ENCODE results near the gene TNIK.

DNA sequence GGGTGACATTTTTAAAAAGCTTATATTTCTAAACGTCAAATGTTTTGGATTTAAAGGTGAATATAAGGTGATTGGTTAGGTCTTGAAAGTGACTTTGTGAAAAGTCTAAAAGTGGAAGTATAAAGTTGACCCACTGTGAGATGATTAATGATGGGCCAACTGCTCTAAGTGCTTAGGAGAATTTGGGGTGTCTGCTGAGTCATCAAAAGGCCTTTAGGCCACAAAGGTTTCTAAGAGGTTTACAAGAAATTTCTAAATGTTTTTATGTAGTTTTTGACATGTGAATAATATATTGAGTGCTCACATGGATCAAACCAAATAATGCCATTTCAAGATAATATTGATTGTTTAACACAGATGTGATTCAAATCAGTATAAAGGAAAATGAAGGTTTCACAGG, 394.5 kb downstream of the TNIK start:
- TF ChIP-seq, protein P1, sequence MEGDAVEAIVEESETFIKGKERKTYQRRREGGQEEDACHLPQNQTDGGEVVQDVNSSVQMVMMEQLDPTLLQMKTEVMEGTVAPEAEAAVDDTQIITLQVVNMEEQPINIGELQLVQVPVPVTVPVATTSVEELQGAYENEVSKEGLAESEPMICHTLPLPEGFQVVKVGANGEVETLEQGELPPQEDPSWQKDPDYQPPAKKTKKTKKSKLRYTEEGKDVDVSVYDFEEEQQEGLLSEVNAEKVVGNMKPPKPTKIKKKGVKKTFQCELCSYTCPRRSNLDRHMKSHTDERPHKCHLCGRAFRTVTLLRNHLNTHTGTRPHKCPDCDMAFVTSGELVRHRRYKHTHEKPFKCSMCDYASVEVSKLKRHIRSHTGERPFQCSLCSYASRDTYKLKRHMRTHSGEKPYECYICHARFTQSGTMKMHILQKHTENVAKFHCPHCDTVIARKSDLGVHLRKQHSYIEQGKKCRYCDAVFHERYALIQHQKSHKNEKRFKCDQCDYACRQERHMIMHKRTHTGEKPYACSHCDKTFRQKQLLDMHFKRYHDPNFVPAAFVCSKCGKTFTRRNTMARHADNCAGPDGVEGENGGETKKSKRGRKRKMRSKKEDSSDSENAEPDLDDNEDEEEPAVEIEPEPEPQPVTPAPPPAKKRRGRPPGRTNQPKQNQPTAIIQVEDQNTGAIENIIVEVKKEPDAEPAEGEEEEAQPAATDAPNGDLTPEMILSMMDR (IDR thresholded peaks at IDR 0.05; ENCODE audit: poor library complexity): no peak
- no peak for TF ChIP-seq EZH2 (IDR thresholded peaks at IDR 0.05; ENCODE audit: borderline replicate concordance)

Data from hepatocyte (in vitro differentiated cells).